H1 (cell line): ENCODE data around the gene MPHOSPH9. TPM values are rescaled to one million over a fixed set of nuclear protein-coding genes. Genes with fewer than 3 reads are reported as not detected.

ENCODE experiments used
- CHD7 ChIP-seq: fragments of 300-600 bp; sonication (generic); IDR thresholded peaks from 2 replicates; pipeline ENCODE4 v1.7.1; 2012; ENCODE audit warnings: low read length, moderate library complexity, mild to moderate bottlenecking, inconsistent platforms; ENCODE audit not compliant: insufficient replicate concordance
- CTCF ChIP-seq, 3 experiments: IDR thresholded peaks; 1 replicate in 2 of 3; 2 replicates in 1 of 3; pipeline versions ENCODE4 v1.5.1 to v1.6.1; 2011; ENCODE audit warnings: low read length in 3 of 3, mild to moderate bottlenecking in 3 of 3, inconsistent platforms in 2 of 3, low read depth in 1 of 3, moderate library complexity in 1 of 3; ENCODE audit not compliant: insufficient read depth in 1 of 3; ENCODE audit errors: control extremely low read depth in 1 of 3
- HDAC2 ChIP-seq, 2 experiments: fragments of 300-600 bp in 1 of 2; sonication (generic) in 1 of 2; IDR thresholded peaks; 2 replicates each; pipeline ENCODE4 v1.6.1; 2011 to 2012; ENCODE audit warnings: low read depth in 2 of 2, low read length in 2 of 2, mild to moderate bottlenecking in 2 of 2, moderate library complexity in 2 of 2, borderline replicate concordance in 1 of 2, inconsistent platforms in 1 of 2
- MAX ChIP-seq: IDR thresholded peaks from 2 replicates; pipeline ENCODE4 v1.6.1; 2012; ENCODE audit warnings: inconsistent platforms
- POLR2A ChIP-seq, 2 experiments: IDR thresholded peaks; 1 replicate in 1 of 2; 2 replicates in 1 of 2; pipeline ENCODE4 v1.6.1; 2011; ENCODE audit warnings: low read depth in 2 of 2, low read length in 2 of 2, mild to moderate bottlenecking in 2 of 2; ENCODE audit errors: control extremely low read depth in 1 of 2
- POLR2AphosphoS5 ChIP-seq: IDR thresholded peaks from 2 replicates; pipeline ENCODE4 v1.6.1; 2011; ENCODE audit warnings: low read depth, low read length
- SIN3A ChIP-seq, 2 experiments: IDR thresholded peaks in 1 of 2; conservative IDR thresholded peaks in 1 of 2; 2 replicates each; pipeline ENCODE4 v1.6.1; 2011 to 2012; ENCODE audit warnings: low read length in 2 of 2, improper control_type of control experiment in 1 of 2, low read depth in 1 of 2, mild to moderate bottlenecking in 1 of 2
- polyA plus RNA-seq, 7 experiments: library from polyadenylated mRNA; depleted of rRNA in 3 of 7; stranded (reverse) in 5 of 7; unstranded in 2 of 7; fragments of >200 nt in 5 of 7; fragments of 200-250 nt in 2 of 7; gene quantifications; 1 replicate in 5 of 7; 2 replicates in 1 of 7; 4 replicates in 1 of 7; pipeline versions ENCODE4 v1.2.1 to v1.2.3, GENCODE V29; 2011 to 2013; ENCODE audit warnings: missing spikeins in 2 of 7, mixed read lengths in 2 of 7
- total RNA-seq: library from RNA; stranded (reverse); fragmentation: NEBNext Ultra II Directional; extraction: Animal tissue kit (Norgen Biotek cat#: 25700); gene quantifications from 2 replicates; pipeline ENCODE4 v1.2.1, GENCODE V29; 2021

The MPHOSPH9 gene
- total and polyA plus RNA-seq, 2 of the 8 experiments (the other 6 are each of a cell fraction or from before 2014, with no cell fraction given) = 8.8 to 48.8 TPM

- no peak for TF ChIP-seq CHD7
- TF ChIP-seq SIN3A (conservative IDR thresholded peaks at IDR 0.05 in 1 of 2, IDR thresholded peaks at IDR 0.05 in 1 of 2; ENCODE audit: low read depth in 1 of 2, low read length in 2 of 2) = 0 out of 4 replicates have a peak, but pooled peaks of 1 of the 2 experiments have one; percentile 68
- TF ChIP-seq HDAC2 (IDR thresholded peaks at IDR 0.05; ENCODE audit: borderline replicate concordance in 1 of 2, low read depth in 2 of 2, low read length in 2 of 2) = 0 out of 4 replicates have a peak, but pooled peaks of 1 of the 2 experiments have one; percentile 13
- peak in 1 of 3 experiments; percentile 6; a peak in 1 of 4 replicates for TF ChIP-seq CTCF (IDR thresholded peaks at IDR 0.05; ENCODE audit: control extremely low read depth in 1 of 3, insufficient read depth in 1 of 3, low read depth in 1 of 3, low read length in 3 of 3)
- TF ChIP-seq MAX = peak; percentile 39; the same call in 1 of the 2 replicates
- TF ChIP-seq POLR2A (IDR thresholded peaks at IDR 0.05; ENCODE audit: control extremely low read depth in 1 of 2, low read depth in 2 of 2, low read length in 2 of 2) = peak in 1 of 2 experiments; percentile 77; a peak in 1 of 3 replicates
- TF ChIP-seq POLR2AphosphoS5 = peak; percentile 91
Observed at GRCh38 chr12:123269395-123269892, 36.5 kb upstream of the MPHOSPH9 start (continued).
